Neural cell (in vitro differentiated cells): ENCODE results near the gene RAB1B. TPM values are rescaled to one million over a fixed set of nuclear protein-coding genes. Genes with fewer than 3 reads are reported as not detected.

Source experiments
- H2AFZ ChIP-seq: fragments of 200-600, 300-800 bp; sonication (generic), shearing (Covaris generic); 2 replicates; pipeline ENCODE4 v1.6.0; 2014; ENCODE audit warnings: low read depth, mild to moderate bottlenecking, antibody characterized with exemption, low read length, moderate library complexity
- H3F3A ChIP-seq: fragments of 200-600 bp; shearing (Covaris generic); 2 replicates; pipeline ENCODE4 v1.6.1; 2016; ENCODE audit warnings: mild to moderate bottlenecking, moderate library complexity, mixed read lengths, antibody characterized with exemption, low read length; ENCODE audit not compliant: insufficient read depth, poor library complexity, severe bottlenecking
- H3K27ac ChIP-seq: fragments of 200-600, 300-800 bp; sonication (generic), shearing (Covaris generic); 2 replicates; pipeline ENCODE4 v1.5.1; 2014; ENCODE audit warnings: mild to moderate bottlenecking, low read length, moderate library complexity
- H3K27me3 ChIP-seq: fragments of 300-800, 200-600 bp; sonication (generic), shearing (Covaris generic); 2 replicates; pipeline ENCODE4 v1.6.0; 2014; ENCODE audit warnings: mild to moderate bottlenecking, low read depth, low read length, moderate library complexity; ENCODE audit not compliant: insufficient read depth
- H3K36me3 ChIP-seq: fragments of 300-800, 200-600 bp; sonication (generic), shearing (Covaris generic); 2 replicates; pipeline ENCODE4 v1.5.1; 2014; ENCODE audit warnings: mild to moderate bottlenecking, antibody characterized with exemption, low read length, moderate library complexity; ENCODE audit not compliant: insufficient read depth
- H3K4me2 ChIP-seq: fragments of 300-800, 200-600 bp; sonication (generic), shearing (Covaris generic); 2 replicates; pipeline ENCODE4 v1.6.0; 2014; ENCODE audit warnings: mild to moderate bottlenecking, low read length
- H3K4me3 ChIP-seq: fragments of 300-800, 200-600 bp; sonication (generic), shearing (Covaris generic); 2 replicates; pipeline ENCODE4 v1.5.1; 2014; ENCODE audit warnings: mild to moderate bottlenecking, low read length, moderate library complexity
- H3K79me2 ChIP-seq: fragments of 200-600 bp; shearing (Covaris generic); replicated peaks from 2 replicates; pipeline ENCODE4 v1.6.0; 2014; ENCODE audit warnings: mild to moderate bottlenecking, low read length, moderate library complexity; ENCODE audit not compliant: insufficient read depth
- H3K9ac ChIP-seq: fragments of 300-800, 200-600 bp; sonication (generic), shearing (Covaris generic); 2 replicates; pipeline ENCODE4 v1.6.1; 2016; ENCODE audit warnings: mild to moderate bottlenecking, low read length, mixed read lengths
- H3K9me2 ChIP-seq: fragments of 200-600 bp; shearing (Covaris generic); 2 replicates; pipeline ENCODE4 v1.6.1; 2016; ENCODE audit warnings: mild to moderate bottlenecking, low read length, mixed read lengths; ENCODE audit not compliant: insufficient read depth
- H3K9me3 ChIP-seq: fragments of 200-600, 300-800 bp; sonication (generic), shearing (Covaris generic); 2 replicates; pipeline ENCODE4 v1.6.1; 2016; ENCODE audit warnings: mild to moderate bottlenecking, mixed run types, low read length, moderate library complexity, mixed read lengths
- H4K20me1 ChIP-seq: fragments of 200-600 bp; shearing (Covaris generic); 2 replicates; pipeline ENCODE4 v1.6.1; 2016; ENCODE audit warnings: mild to moderate bottlenecking, mixed run types; ENCODE audit not compliant: insufficient read depth
- EP300 ChIP-seq: fragments of 450-650 bp; conservative IDR thresholded peaks from 2 replicates; pipeline ENCODE4 v1.6.1; 2014; ENCODE audit warnings: antibody characterized with exemption, mild to moderate bottlenecking, moderate library complexity; ENCODE audit not compliant: poor library complexity, severe bottlenecking
- EZH2 ChIP-seq: fragments of 200-600, 300-800 bp; shearing (Covaris generic), sonication (generic); IDR thresholded peaks from 2 replicates; pipeline ENCODE4 v1.6.1; 2014; ENCODE audit warnings: antibody characterized with exemption, low read length, borderline replicate concordance, mild to moderate bottlenecking; ENCODE audit not compliant: insufficient read depth, poor library complexity, severe bottlenecking
- MXI1 ChIP-seq: fragments of 450-650 bp; conservative IDR thresholded peaks from 2 replicates; pipeline ENCODE4 v1.6.1; 2014; ENCODE audit warnings: antibody characterized with exemption, mild to moderate bottlenecking; ENCODE audit not compliant: poor library complexity, severe bottlenecking
- POLR2AphosphoS5 ChIP-seq: IDR thresholded peaks from 2 replicates; pipeline ENCODE4 v1.6.1; 2012
- RAD21 ChIP-seq: fragments of 450-650 bp; conservative IDR thresholded peaks from 2 replicates; pipeline ENCODE4 v1.6.1; 2014; ENCODE audit warnings: antibody characterized with exemption, mild to moderate bottlenecking, moderate library complexity
- REST ChIP-seq: IDR thresholded peaks from 2 replicates; pipeline ENCODE4 v1.6.1; 2012; ENCODE audit warnings: borderline replicate concordance
- SMC3 ChIP-seq: fragments of 450-650 bp; conservative IDR thresholded peaks from 2 replicates; pipeline ENCODE4 v1.6.1; 2014; ENCODE audit warnings: antibody characterized with exemption, mild to moderate bottlenecking, moderate library complexity; ENCODE audit not compliant: poor library complexity
- TAF1 ChIP-seq: IDR thresholded peaks from 2 replicates; pipeline ENCODE4 v1.6.1; 2012; ENCODE audit warnings: low read depth
- polyA plus RNA-seq: library from polyadenylated mRNA; depleted of rRNA; stranded (reverse); fragments of >200 nt; gene quantifications from 2 replicates; pipeline ENCODE4 v1.2.3, GENCODE V29; 2014
- TF ChIP-seq, protein P1 (sequence below): fragments of 450-650 bp; IDR thresholded peaks from 2 replicates; pipeline ENCODE4 v1.5.1; 2014; ENCODE audit warnings: antibody characterized with exemption, mild to moderate bottlenecking, moderate library complexity; ENCODE audit not compliant: poor library complexity, severe bottlenecking

The RAB1B gene
- polyA plus RNA-seq, 1 donor from 2014 or later, result 27.2 TPM

GRCh38 chr11:66247295-66247694, 21.1 kb upstream of the RAB1B start:
- Histone ChIP-seq H3K79me2 (no peaks in the 10 kb centered on the region), H3K9ac (no peak overlapping the region), H3K27me3 (no peaks in the 10 kb centered on the region), H4K20me1 (no peaks in the 10 kb centered on the region), H3K4me2 (no peak overlapping the region), H2AFZ (no peak overlapping the region), H3F3A (no peaks in the 10 kb centered on the region), H3K9me3 (no peaks in the 10 kb centered on the region), H3K36me3 (no peaks in the 10 kb centered on the region), H3K4me3 (no peak overlapping the region), H3K9me2 (no peaks in the 10 kb centered on the region), H3K27ac (no peak overlapping the region)
- no peak for TF ChIP-seq EZH2
- TF ChIP-seq RAD21, result no peak
- TF ChIP-seq, protein P1, sequence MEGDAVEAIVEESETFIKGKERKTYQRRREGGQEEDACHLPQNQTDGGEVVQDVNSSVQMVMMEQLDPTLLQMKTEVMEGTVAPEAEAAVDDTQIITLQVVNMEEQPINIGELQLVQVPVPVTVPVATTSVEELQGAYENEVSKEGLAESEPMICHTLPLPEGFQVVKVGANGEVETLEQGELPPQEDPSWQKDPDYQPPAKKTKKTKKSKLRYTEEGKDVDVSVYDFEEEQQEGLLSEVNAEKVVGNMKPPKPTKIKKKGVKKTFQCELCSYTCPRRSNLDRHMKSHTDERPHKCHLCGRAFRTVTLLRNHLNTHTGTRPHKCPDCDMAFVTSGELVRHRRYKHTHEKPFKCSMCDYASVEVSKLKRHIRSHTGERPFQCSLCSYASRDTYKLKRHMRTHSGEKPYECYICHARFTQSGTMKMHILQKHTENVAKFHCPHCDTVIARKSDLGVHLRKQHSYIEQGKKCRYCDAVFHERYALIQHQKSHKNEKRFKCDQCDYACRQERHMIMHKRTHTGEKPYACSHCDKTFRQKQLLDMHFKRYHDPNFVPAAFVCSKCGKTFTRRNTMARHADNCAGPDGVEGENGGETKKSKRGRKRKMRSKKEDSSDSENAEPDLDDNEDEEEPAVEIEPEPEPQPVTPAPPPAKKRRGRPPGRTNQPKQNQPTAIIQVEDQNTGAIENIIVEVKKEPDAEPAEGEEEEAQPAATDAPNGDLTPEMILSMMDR, result no peak
- no peak for TF ChIP-seq POLR2AphosphoS5
- no peak for TF ChIP-seq MXI1
- TF ChIP-seq SMC3, result no peak
- TF ChIP-seq EP300, result no peak
- no peak for TF ChIP-seq REST
- no peak for TF ChIP-seq TAF1

DNA sequence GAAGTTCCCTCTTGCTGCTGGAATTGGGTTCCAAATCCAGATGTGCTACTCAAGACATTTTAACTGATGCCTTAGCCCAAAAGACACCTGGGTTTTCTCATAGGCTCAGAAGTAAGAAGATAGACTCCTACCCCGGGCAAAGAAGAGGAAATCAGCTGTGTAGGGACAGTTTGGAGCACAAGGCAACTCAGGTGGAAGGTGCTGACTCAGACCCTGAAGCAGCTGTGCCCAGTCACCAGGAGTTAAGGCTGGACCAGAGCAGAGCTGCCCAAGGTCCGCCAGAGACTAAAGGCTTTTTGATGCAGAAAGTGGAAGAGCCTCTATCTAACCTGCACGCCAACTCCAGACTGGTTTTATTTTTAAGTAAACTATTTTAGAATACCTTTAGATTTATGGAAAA, 20.6 kb upstream of the RAB1B start:
- no peaks in the 10 kb centered on the region for H3K36me3 ChIP-seq
- no peaks in the 10 kb centered on the region for H3K9me2 ChIP-seq
- H3K4me3 ChIP-seq, result no peak overlapping the region
- H3K79me2 ChIP-seq, result no peaks in the 10 kb centered on the region
- H3K27me3 ChIP-seq, result no peaks in the 10 kb centered on the region
- no peak overlapping the region for H3K9ac ChIP-seq
- no peak overlapping the region for H3K4me2 ChIP-seq
- no peak for TF ChIP-seq RAD21
- no peak for TF ChIP-seq SMC3
- no peak for TF ChIP-seq EZH2
- TF ChIP-seq EP300, result no peak
- no peak for TF ChIP-seq POLR2AphosphoS5
- no peak for TF ChIP-seq MXI1
- TF ChIP-seq, protein P1, result no peak
- no peak for TF ChIP-seq REST
- TF ChIP-seq TAF1, result no peak
- no peaks in the 10 kb centered on the region for H3K9me3 ChIP-seq
- no peaks in the 10 kb centered on the region for H3F3A ChIP-seq
- H2AFZ ChIP-seq, result no peak overlapping the region
- no peaks in the 10 kb centered on the region for H4K20me1 ChIP-seq
- no peak overlapping the region for H3K27ac ChIP-seq
